HepG2 (cell line): ENCODE data around the gene NRG2. TPM values are rescaled to one million over a fixed set of nuclear protein-coding genes. Genes with fewer than 3 reads are reported as not detected.

ENCODE experiments used
- ATAC-seq: fragments of 200-7000 bp; cut with Tn5 transposase; 3 replicates; pipeline ENCODE4 v1.9.1; 2020; ENCODE audit warnings: mild to moderate bottlenecking, moderate library complexity
- BruUV-seq: library from RNA; stranded (reverse); fragments of 400-500 nt; replicated peaks from 2 replicates; lab custom pipeline; 2021; lab: Mats Ljungman, UMichigan
- CTCF ChIA-PET: fragments of 300-600 bp; formaldehyde crosslinking; extraction: SDS; loops from one replicate; lab custom pipeline; 2021; ENCODE audit warnings: low total read pairs, inconsistent platforms, low intra/inter-chr PET ratio; lab: Yijun Ruan, JAX
- POLR2A ChIA-PET: fragments of 350-600 bp; sonication (Branson Sonifier 250); formaldehyde crosslinking; loops from one replicate; lab custom pipeline; 2020; ENCODE audit warnings: antibody characterized with exemption, inconsistent platforms; lab: Yijun Ruan, JAX
- DNase-seq: peaks from one replicate; pipeline ENCODE4 v3.0.0-alpha.2; 2015; ENCODE audit warnings: low spot score
- FAIRE-seq: peaks from 3 replicates; lab custom pipeline; 2011; peaks lifted over from hg19 to GRCh38; lab: Jason Lieb, UNC
- H2AFZ ChIP-seq: one replicate; pipeline ENCODE4 v1.6.1; 2011; ENCODE audit warnings: low read length, inconsistent platforms
- H3K27ac ChIP-seq: fragments of 300-600 bp; 3 replicates; pipeline ENCODE4 v1.8.0; 2011; ENCODE audit warnings: mixed run types, mild to moderate bottlenecking, mixed read lengths, low read length, inconsistent platforms; ENCODE audit not compliant: insufficient read depth; ENCODE audit errors: extremely low read length
- H3K27me3 ChIP-seq, 2 experiments: fragments of 200-600 bp in 1 of 2; 2 replicates in 1 of 2; 3 replicates in 1 of 2; pipeline versions ENCODE4 v1.6.0 to v1.8.0; 2011; ENCODE audit warnings: low read length in 2 of 2, mild to moderate bottlenecking in 2 of 2, moderate library complexity in 2 of 2, inconsistent platforms in 1 of 2; ENCODE audit not compliant: insufficient read depth in 2 of 2, control insufficient read depth in 1 of 2
- H3K36me3 ChIP-seq, 2 experiments: fragments of 200-600 bp in 1 of 2; replicated peaks in 1 of 2; 2 replicates in 1 of 2; 3 replicates in 1 of 2; pipeline versions ENCODE4 v1.5.1 to v1.8.0; 2011; ENCODE audit warnings: low read length in 2 of 2, inconsistent platforms in 1 of 2; ENCODE audit not compliant: insufficient read depth in 2 of 2, control insufficient read depth in 1 of 2
- H3K4me1 ChIP-seq: 2 replicates; pipeline ENCODE4 v1.5.1; 2012; ENCODE audit warnings: low read length, inconsistent platforms; ENCODE audit not compliant: insufficient read depth
- H3K4me2 ChIP-seq: 2 replicates; pipeline ENCODE4 v1.6.0; 2011; ENCODE audit warnings: low read depth, low read length, inconsistent platforms
- H3K4me3 ChIP-seq, 3 experiments: fragments of 200-600 bp in 1 of 3; sonication (generic), shearing (Covaris generic) in 1 of 3; replicated peaks in 1 of 3; 2 replicates each; pipeline ENCODE4 v1.5.1; 2011 to 2016; ENCODE audit warnings: low read length in 3 of 3, inconsistent platforms in 2 of 3, low read depth in 2 of 3, mild to moderate bottlenecking in 2 of 3, control low read depth in 1 of 3, mixed read lengths in 1 of 3; ENCODE audit not compliant: insufficient read depth in 1 of 3
- H3K79me2 ChIP-seq: one replicate; pipeline ENCODE4 v1.6.1; 2011; ENCODE audit warnings: low read length, inconsistent platforms; ENCODE audit not compliant: insufficient read depth
- H3K9ac ChIP-seq: 2 replicates; pipeline ENCODE4 v1.6.0; 2011; ENCODE audit warnings: mild to moderate bottlenecking, low read depth, low read length, inconsistent platforms; ENCODE audit not compliant: insufficient read depth
- H3K9me3 ChIP-seq: 2 replicates; pipeline ENCODE4 v1.5.1; 2012; ENCODE audit warnings: mild to moderate bottlenecking, low read length
- H4K20me1 ChIP-seq: 2 replicates; pipeline ENCODE4 v1.6.0; 2011; ENCODE audit warnings: inconsistent platforms, mild to moderate bottlenecking, low read length, moderate library complexity; ENCODE audit not compliant: insufficient read depth
- DR1 ChIP-seq: sonication (generic); formaldehyde crosslinking; IDR thresholded peaks from 2 replicates; pipeline ENCODE4 v1.8.0; 2021; ENCODE audit warnings: mild to moderate bottlenecking, missing genetic modification reagents, inconsistent platforms
- EEA1 ChIP-seq: sonication (generic); formaldehyde crosslinking; IDR thresholded peaks from 2 replicates; pipeline ENCODE4 v1.5.1; 2020; ENCODE audit warnings: mild to moderate bottlenecking, missing genetic modification reagents, borderline replicate concordance
- HNRNPH1 ChIP-seq: fragments of 200-400 bp; formaldehyde crosslinking; optimal IDR thresholded peaks from 2 replicates; pipeline ENCODE3; 2017; ENCODE audit warnings: mild to moderate bottlenecking, low read depth, low read length
- NCOA2 ChIP-seq: sonication (generic); formaldehyde crosslinking; IDR thresholded peaks from 2 replicates; pipeline ENCODE4 v1.8.0; 2022; ENCODE audit warnings: inconsistent platforms
- PCBP1 ChIP-seq: fragments of 200-400 bp; formaldehyde crosslinking; IDR thresholded peaks from 2 replicates; pipeline ENCODE4 v1.6.1; 2017; ENCODE audit warnings: mild to moderate bottlenecking, low read depth, low read length, borderline replicate concordance
- RFXAP ChIP-seq: sonication (generic); formaldehyde crosslinking; IDR thresholded peaks from 2 replicates; pipeline ENCODE4 v1.4.0; 2020; ENCODE audit warnings: missing genetic modification reagents, borderline replicate concordance
- ZBTB7A ChIP-seq: sonication (generic); formaldehyde crosslinking; IDR thresholded peaks from 2 replicates; pipeline ENCODE4 v1.8.0; 2022; ENCODE audit warnings: mild to moderate bottlenecking, missing genetic modification reagents
- ZNF160 ChIP-seq: sonication (generic); formaldehyde crosslinking; IDR thresholded peaks from 2 replicates; pipeline ENCODE4 v1.8.0; 2022; ENCODE audit warnings: mild to moderate bottlenecking, inconsistent platforms, missing genetic modification reagents
- ZNF333 ChIP-seq: sonication (generic); formaldehyde crosslinking; IDR thresholded peaks from 2 replicates; pipeline ENCODE4 v1.4.0; 2020; ENCODE audit warnings: mild to moderate bottlenecking, missing genetic modification reagents, borderline replicate concordance
- ZNF337 ChIP-seq: sonication (generic); formaldehyde crosslinking; IDR thresholded peaks from 2 replicates; pipeline ENCODE4 v1.5.1; 2020; ENCODE audit warnings: missing genetic modification reagents, low read depth, mild to moderate bottlenecking, borderline replicate concordance
- ZNF780A ChIP-seq: sonication (generic); formaldehyde crosslinking; IDR thresholded peaks from 2 replicates; pipeline ENCODE4 v1.8.0; 2022; ENCODE audit warnings: mild to moderate bottlenecking, missing genetic modification reagents, moderate library complexity
- ZNF879 ChIP-seq: sonication (generic); formaldehyde crosslinking; IDR thresholded peaks from 2 replicates; pipeline ENCODE4 v1.8.1; 2023; ENCODE audit warnings: missing genetic modification reagents
- WGBS: methylation state at CpG from one replicate; pipeline ENCODE4 v1.1.6; 2017; ENCODE audit warnings: low lambda C conversion rate; 5-methylcytosine and 5-hydroxymethylcytosine counted together
- in situ Hi-C: cut with HindIII; loops from 2 replicates; pipeline ENCODE4 v1.10.0; 2017; ENCODE audit warnings: low pct_unique_long_range_greater_than_20kb; ENCODE audit not compliant: extremely low pct_ligation_motif_present
- intact Hi-C: fragments of 100-400 bp; cut with micrococcal nuclease; formaldehyde crosslinking; loops from one replicate; pipeline ENCODE4 v1.10.0; 2022; ENCODE audit not compliant: unreplicated experiment
- polyA plus RNA-seq, 8 experiments: library from polyadenylated mRNA; depleted of rRNA in 3 of 8; stranded (reverse) in 7 of 8; unstranded in 1 of 8; fragments of >200 nt; fragmentation: Illumina TruSeq in 4 of 8; extraction: Trizol in 4 of 8; gene quantifications; 2 replicates each; pipeline versions ENCODE4 v1.2.1 to v1.2.3, GENCODE V29; 2011 to 2016; ENCODE audit warnings: low read depth in 4 of 8, missing spikeins in 1 of 8, mixed read lengths in 1 of 8; ENCODE audit not compliant: insufficient read depth in 1 of 8
- total RNA-seq, 5 experiments: library from RNA; depleted of rRNA; stranded (reverse); fragments of >200 nt; fragmentation: Illumina TruSeq; extraction: Trizol; gene quantifications; 2 replicates each; pipeline ENCODE4 v1.2.3, GENCODE V29; 2016; ENCODE audit warnings: low read depth in 1 of 5
- TF ChIP-seq, protein P1 (sequence below): sonication (generic); formaldehyde crosslinking; IDR thresholded peaks from 2 replicates; pipeline ENCODE4 v1.8.1; 2023; ENCODE audit warnings: missing genetic modification reagents, inconsistent platforms, borderline replicate concordance
- TF ChIP-seq, protein P2 (sequence below): sonication (generic); formaldehyde crosslinking; IDR thresholded peaks from 2 replicates; pipeline ENCODE4 v1.4.0; 2020; ENCODE audit warnings: missing genetic modification reagents

NRG2 gene
- total and polyA plus RNA-seq, 2 of the 13 experiments (the other 11 are each of a cell fraction or from before 2014, with no cell fraction given): not detected

DNA sequence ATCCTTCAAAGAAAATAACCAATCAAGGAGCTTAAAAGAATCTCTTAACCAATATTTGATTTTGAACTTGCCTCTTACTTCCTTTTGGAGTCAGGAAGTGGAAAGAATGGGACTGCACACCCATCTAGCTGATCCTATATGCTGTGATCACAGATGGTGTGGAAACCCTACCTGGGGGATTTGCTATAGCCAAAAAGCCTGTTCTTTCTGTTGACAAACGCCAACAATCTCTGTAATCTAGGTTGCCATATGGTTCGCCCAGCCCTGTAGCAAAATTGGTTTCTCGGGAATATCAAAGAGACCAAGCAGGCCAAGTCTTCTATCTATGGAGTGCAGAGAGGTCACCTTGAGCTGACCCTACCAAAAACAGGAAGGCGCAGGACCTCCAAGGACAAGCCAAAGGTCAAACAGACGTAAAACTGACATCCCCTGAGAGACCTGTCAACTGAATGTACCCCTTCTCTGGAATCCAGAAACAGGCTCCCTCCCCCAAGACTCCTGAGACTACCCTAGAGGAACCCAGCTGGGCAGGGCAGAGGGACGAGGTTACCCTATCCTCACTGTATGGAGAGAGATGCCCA is 19.4 kb downstream of the NRG2 start:
- Histone ChIP-seq H3K27me3 (peaks cover 0 to 12% of the 10 kb centered on the region in 2 experiments; a peak in 3 of 5 replicates), H4K20me1 (no peaks in the 10 kb centered on the region), H3K79me2 (no peaks in the 10 kb centered on the region), H3K36me3 (no peaks in the 10 kb centered on the region), H3K27ac (no peak overlapping the region), H3K4me1 (peaks cover 14% of the 10 kb centered on the region), H3K9ac (no peak overlapping the region), H3K4me2 (no peak overlapping the region), H3K9me3 (no peaks in the 10 kb centered on the region), H2AFZ (no peak overlapping the region), H3K4me3 (no peak overlapping the region)
- in situ Hi-C loops (no loop called here), intact Hi-C loops (no loop called here)
- no peak for DNase-seq
- BruUV-seq: no TSS peak
- ATAC-seq: no peak
- ChIA-PET CTCF (no interaction called here), POLR2A (interaction anchor here (0.6 kb wide), 1 partner anchor 1351 kb away, joined by 3 read pairs; no protein-coding TSS in a partner anchor)
- no peak for FAIRE-seq
- WGBS: 50% methylated on average over 6 of the region's 6 CpGs
- TF ChIP-seq ZNF879 (CRISPR knock-in tag): no peak
- TF ChIP-seq EEA1 (CRISPR knock-in tag): no peak
- TF ChIP-seq NCOA2 (CRISPR knock-in tag): no peak
- no peak for TF ChIP-seq DR1
- TF ChIP-seq ZNF333 (CRISPR knock-in tag): no peak
- TF ChIP-seq, protein P1, sequence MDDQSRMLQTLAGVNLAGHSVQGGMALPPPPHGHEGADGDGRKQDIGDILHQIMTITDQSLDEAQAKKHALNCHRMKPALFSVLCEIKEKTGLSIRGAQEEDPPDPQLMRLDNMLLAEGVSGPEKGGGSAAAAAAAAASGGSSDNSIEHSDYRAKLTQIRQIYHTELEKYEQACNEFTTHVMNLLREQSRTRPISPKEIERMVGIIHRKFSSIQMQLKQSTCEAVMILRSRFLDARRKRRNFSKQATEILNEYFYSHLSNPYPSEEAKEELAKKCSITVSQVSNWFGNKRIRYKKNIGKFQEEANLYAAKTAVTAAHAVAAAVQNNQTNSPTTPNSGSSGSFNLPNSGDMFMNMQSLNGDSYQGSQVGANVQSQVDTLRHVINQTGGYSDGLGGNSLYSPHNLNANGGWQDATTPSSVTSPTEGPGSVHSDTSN: no peak
- TF ChIP-seq ZNF160: no peak
- TF ChIP-seq, protein P2, sequence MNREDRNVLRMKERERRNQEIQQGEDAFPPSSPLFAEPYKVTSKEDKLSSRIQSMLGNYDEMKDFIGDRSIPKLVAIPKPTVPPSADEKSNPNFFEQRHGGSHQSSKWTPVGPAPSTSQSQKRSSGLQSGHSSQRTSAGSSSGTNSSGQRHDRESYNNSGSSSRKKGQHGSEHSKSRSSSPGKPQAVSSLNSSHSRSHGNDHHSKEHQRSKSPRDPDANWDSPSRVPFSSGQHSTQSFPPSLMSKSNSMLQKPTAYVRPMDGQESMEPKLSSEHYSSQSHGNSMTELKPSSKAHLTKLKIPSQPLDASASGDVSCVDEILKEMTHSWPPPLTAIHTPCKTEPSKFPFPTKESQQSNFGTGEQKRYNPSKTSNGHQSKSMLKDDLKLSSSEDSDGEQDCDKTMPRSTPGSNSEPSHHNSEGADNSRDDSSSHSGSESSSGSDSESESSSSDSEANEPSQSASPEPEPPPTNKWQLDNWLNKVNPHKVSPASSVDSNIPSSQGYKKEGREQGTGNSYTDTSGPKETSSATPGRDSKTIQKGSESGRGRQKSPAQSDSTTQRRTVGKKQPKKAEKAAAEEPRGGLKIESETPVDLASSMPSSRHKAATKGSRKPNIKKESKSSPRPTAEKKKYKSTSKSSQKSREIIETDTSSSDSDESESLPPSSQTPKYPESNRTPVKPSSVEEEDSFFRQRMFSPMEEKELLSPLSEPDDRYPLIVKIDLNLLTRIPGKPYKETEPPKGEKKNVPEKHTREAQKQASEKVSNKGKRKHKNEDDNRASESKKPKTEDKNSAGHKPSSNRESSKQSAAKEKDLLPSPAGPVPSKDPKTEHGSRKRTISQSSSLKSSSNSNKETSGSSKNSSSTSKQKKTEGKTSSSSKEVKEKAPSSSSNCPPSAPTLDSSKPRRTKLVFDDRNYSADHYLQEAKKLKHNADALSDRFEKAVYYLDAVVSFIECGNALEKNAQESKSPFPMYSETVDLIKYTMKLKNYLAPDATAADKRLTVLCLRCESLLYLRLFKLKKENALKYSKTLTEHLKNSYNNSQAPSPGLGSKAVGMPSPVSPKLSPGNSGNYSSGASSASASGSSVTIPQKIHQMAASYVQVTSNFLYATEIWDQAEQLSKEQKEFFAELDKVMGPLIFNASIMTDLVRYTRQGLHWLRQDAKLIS (CRISPR knock-in tag): no peak
- no peak for TF ChIP-seq ZBTB7A (CRISPR knock-in tag)
- TF ChIP-seq HNRNPH1: no peak
- TF ChIP-seq RFXAP (CRISPR knock-in tag): no peak
- TF ChIP-seq PCBP1: no peak
- TF ChIP-seq ZNF780A (CRISPR knock-in tag): no peak
- TF ChIP-seq ZNF337 (CRISPR knock-in tag): no peak
